ENCODE measurements around the gene FGGY. TPM values are rescaled to one million over a fixed set of nuclear protein-coding genes. Genes with fewer than 3 reads are reported as not detected.
"Not testable (repeated sequence)": the region's sequence is repeated elsewhere in the genome, so short reads cannot be mapped to it uniquely, and the experiment has no call there.

FGGY gene
- total RNA-seq, 1 experiment from 2014 or later = 6.4 TPM

- ChIA-PET CTCF (no interaction called here), POLR2A (no interaction called here)
- TF ChIP-seq CTCF (IDR thresholded peaks at IDR 0.05; ENCODE audit: insufficient read depth in 1 of 2, low read depth in 1 of 2, low read length in 1 of 2, severe bottlenecking in 1 of 2, unreplicated experiment in 1 of 2) = no peak
- Histone ChIP-seq H3K36me3 (ENCODE audit: control insufficient read depth, insufficient read depth, low read length) (no peaks in the 10 kb centered on the region), H3K4me1 (no peaks in the 10 kb centered on the region), H3K9me3 (no peaks in the 10 kb centered on the region), H3K4me3 (ENCODE audit: low read depth, low read length) (no peak overlapping the region), H3K27me3 (replicated peaks; ENCODE audit: control insufficient read depth, insufficient read depth, low read length) (no peaks in the 10 kb centered on the region)
- Mint-ChIP-seq H3K9me3 (ENCODE audit: unreplicated experiment) (peaks cover 10% of the 10 kb centered on the region), H3K4me3 (ENCODE audit: unreplicated experiment) (no peak overlapping the region), H3K36me3 (ENCODE audit: insufficient read depth, unreplicated experiment) (no peaks in the 10 kb centered on the region), H3K4me1 (ENCODE audit: low read depth, unreplicated experiment) (no peaks in the 10 kb centered on the region), H3K27me3 (ENCODE audit: insufficient read depth, unreplicated experiment) (no peaks in the 10 kb centered on the region), H3K27ac (ENCODE audit: unreplicated experiment) (no peak overlapping the region)
- DNase-seq = no peak
- BruUV-seq (replicated peaks) = no TSS peak
- intact Hi-C loops (cut with micrococcal nuclease; ENCODE audit: unreplicated experiment) = no loop called here
Measured at GRCh38 chr1:59457786-59458185, 160.9 kb downstream of the FGGY start.

- CTCF ChIA-PET = no interaction called here
- Mint-ChIP-seq H3K4me1 (ENCODE audit: low read depth, unreplicated experiment) (no peaks in the 10 kb centered on the region), H3K36me3 (ENCODE audit: insufficient read depth, unreplicated experiment) (no peaks in the 10 kb centered on the region), H3K4me3 (ENCODE audit: unreplicated experiment) (no peak overlapping the region), H3K27me3 (ENCODE audit: insufficient read depth, unreplicated experiment) (no peaks in the 10 kb centered on the region), H3K9me3 (ENCODE audit: unreplicated experiment) (peaks cover 10% of the 10 kb centered on the region), H3K27ac (ENCODE audit: unreplicated experiment) (no peak overlapping the region)
- POLR2A ChIA-PET = no interaction called here
- no peaks in the 10 kb centered on the region for H3K4me1 ChIP-seq
- no peak for DNase-seq
- intact Hi-C loops (cut with micrococcal nuclease; ENCODE audit: unreplicated experiment) = no loop called here
- TF ChIP-seq CTCF (IDR thresholded peaks at IDR 0.05; ENCODE audit: insufficient read depth in 1 of 2, low read depth in 1 of 2, low read length in 1 of 2, severe bottlenecking in 1 of 2, unreplicated experiment in 1 of 2) = no peak
- no peaks in the 10 kb centered on the region for H3K9me3 ChIP-seq
- H3K27me3 ChIP-seq (replicated peaks; ENCODE audit: control insufficient read depth, insufficient read depth, low read length) = no peaks in the 10 kb centered on the region
- no TSS peak for BruUV-seq (replicated peaks)
- no peaks in the 10 kb centered on the region for H3K36me3 ChIP-seq (ENCODE audit: control insufficient read depth, insufficient read depth, low read length)
- no peak overlapping the region for H3K4me3 ChIP-seq (ENCODE audit: low read depth, low read length)
Measured at GRCh38 chr1:59458884-59459283, 162.0 kb downstream of the FGGY start.

- H3K36me3 ChIP-seq (ENCODE audit: control insufficient read depth, insufficient read depth, low read length); DNase-seq; H3K9me3 ChIP-seq; H3K27ac Mint-ChIP-seq (ENCODE audit: unreplicated experiment); H3K4me1 Mint-ChIP-seq (ENCODE audit: low read depth, unreplicated experiment); CTCF ChIA-PET; H3K9me3 Mint-ChIP-seq (ENCODE audit: unreplicated experiment); H3K4me3 ChIP-seq (ENCODE audit: low read depth, low read length); H3K36me3 Mint-ChIP-seq (ENCODE audit: insufficient read depth, unreplicated experiment); H3K4me1 ChIP-seq; intact Hi-C loops (cut with micrococcal nuclease; ENCODE audit: unreplicated experiment); H3K27me3 ChIP-seq (replicated peaks; ENCODE audit: control insufficient read depth, insufficient read depth, low read length); POLR2A ChIA-PET; H3K27me3 Mint-ChIP-seq (ENCODE audit: insufficient read depth, unreplicated experiment); H3K4me3 Mint-ChIP-seq (ENCODE audit: unreplicated experiment); BruUV-seq (replicated peaks): not testable (repeated sequence)
Measured at GRCh38 chr1:59462942-59463341, 166.0 kb downstream of the FGGY start.

GRCh38 chr1:59465478-59465877 is 168.6 kb downstream of the FGGY start:
- intact Hi-C loops (cut with micrococcal nuclease; ENCODE audit: unreplicated experiment); H3K36me3 ChIP-seq (ENCODE audit: control insufficient read depth, insufficient read depth, low read length); DNase-seq; H3K27me3 Mint-ChIP-seq (ENCODE audit: insufficient read depth, unreplicated experiment); H3K4me3 ChIP-seq (ENCODE audit: low read depth, low read length); H3K4me1 Mint-ChIP-seq (ENCODE audit: low read depth, unreplicated experiment); H3K27me3 ChIP-seq (replicated peaks; ENCODE audit: control insufficient read depth, insufficient read depth, low read length); CTCF ChIA-PET; H3K27ac Mint-ChIP-seq (ENCODE audit: unreplicated experiment); H3K9me3 ChIP-seq; H3K36me3 Mint-ChIP-seq (ENCODE audit: insufficient read depth, unreplicated experiment); H3K4me1 ChIP-seq; BruUV-seq (replicated peaks); H3K9me3 Mint-ChIP-seq (ENCODE audit: unreplicated experiment); POLR2A ChIA-PET; H3K4me3 Mint-ChIP-seq (ENCODE audit: unreplicated experiment): not testable (repeated sequence)

Data from Caco-2 (cell line).